ENCODE results near the gene USP6NL.
"Not testable (repeated sequence)": the region's sequence is repeated elsewhere in the genome, so short reads cannot be mapped to it uniquely, and the experiment has no call there.

The USP6NL gene

DNA sequence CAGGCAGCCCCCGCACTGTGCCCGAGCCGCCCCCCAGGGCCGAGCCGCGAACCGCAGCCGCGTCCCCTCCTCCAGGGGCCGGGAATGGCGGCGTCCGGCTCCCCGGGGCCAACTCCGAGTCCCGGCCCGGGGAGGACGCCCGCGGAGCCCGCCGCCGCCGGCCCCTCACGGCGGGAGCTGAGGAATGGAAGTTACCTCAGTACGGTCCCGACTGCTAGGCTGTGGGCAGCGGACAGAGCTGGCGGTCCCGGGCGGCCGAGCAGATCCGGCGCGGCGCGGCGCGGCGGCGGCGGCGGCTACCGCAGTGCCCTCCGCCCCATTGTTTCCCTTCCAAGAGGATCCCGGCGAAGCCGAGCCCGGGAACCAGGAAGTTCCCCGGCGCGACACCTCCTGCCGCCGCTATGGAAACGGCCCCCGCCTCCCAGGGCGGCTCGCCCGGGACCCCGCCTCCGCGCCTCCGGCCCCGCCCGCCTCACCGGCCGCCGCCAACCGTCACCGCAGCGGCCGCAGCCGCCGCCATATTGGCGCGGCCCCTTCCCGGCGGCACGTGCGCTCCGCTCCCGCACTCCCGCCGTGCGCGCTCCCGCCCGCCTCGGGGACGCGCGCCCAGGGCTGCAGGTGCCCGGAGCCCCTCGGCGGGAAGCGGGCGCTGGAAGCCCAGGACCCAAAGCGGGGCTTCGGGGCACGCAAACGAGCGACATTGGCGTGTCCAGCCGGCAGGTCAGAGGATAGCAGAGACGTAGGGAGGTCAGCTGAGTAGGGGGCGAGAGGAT lies at the start of gene USP6NL:
Gene USP6NL (minus strand): TSS at position 403 of the 773 bp plus-strand sequence. CDS start 14,016 bp downstream, outside the sequence.
- peak; percentile 93 for DNase-seq

DNA sequence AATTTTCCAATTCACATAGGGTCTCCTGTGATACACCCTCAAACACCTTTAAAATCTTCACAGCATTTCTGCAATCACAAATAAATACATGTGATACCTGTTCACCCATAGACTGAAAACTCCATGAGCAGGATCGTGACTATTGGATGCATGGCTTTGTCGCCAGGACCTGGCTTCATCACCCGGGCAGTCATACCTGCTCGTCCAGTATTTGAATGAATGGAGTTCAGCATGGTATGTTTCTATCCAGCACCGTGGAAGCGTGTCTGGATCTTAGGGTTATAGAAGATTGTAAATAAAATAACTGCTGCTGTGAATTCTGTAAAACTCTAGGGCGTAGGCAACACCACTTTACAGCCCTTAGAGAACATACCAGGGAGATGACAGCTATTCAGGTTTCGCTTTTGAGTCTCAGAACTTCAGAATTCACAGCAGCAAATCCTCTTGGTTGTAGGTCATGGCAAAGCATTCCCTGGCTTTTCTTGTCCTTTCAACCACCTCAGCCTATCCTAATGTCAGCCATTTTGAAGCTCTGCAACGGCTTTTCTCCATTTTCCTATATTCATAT lies 47.4 kb upstream of the USP6NL start:
- peak; percentile 39 for DNase-seq

DNA sequence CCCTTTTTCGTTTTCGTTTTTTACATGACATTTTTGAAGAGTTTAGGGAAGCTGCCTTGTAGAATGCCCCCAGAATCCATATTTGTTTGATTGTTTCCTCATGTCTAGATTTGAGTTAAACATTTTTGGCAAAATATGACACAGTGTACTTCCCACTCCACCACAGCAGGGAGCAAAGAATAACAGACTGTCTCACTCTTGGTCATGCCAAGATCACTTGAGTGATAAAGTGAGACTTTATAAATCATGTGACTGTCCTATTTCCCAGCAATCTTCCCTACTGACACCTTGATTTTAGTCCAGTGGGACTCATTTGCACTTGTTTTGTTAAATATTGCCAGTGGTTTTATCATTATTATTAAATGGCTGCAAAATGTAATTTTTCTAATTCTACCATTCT lies 44.4 kb upstream of the USP6NL start:
- DNase-seq: no peak

DNA sequence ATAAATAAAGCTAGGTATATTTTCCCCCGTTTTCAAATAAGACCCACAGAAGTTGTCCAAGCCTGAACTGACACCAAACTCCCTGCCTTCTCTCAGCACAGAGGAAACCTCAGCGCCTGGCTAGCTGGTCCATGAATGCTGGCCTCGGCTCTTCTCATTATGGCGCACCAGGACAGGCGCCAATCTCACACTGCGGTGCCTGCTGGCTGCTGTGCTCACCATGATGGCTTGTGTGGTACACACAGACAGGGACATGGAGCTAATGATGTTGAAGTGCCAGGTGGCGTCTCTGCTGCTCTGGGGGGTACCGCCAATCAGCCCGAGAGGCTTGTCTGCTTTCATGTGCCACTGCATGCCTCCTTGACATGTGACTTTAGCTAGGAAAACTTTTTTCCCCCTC lies 43.2 kb upstream of the USP6NL start:
- DNase-seq: no peak

DNA sequence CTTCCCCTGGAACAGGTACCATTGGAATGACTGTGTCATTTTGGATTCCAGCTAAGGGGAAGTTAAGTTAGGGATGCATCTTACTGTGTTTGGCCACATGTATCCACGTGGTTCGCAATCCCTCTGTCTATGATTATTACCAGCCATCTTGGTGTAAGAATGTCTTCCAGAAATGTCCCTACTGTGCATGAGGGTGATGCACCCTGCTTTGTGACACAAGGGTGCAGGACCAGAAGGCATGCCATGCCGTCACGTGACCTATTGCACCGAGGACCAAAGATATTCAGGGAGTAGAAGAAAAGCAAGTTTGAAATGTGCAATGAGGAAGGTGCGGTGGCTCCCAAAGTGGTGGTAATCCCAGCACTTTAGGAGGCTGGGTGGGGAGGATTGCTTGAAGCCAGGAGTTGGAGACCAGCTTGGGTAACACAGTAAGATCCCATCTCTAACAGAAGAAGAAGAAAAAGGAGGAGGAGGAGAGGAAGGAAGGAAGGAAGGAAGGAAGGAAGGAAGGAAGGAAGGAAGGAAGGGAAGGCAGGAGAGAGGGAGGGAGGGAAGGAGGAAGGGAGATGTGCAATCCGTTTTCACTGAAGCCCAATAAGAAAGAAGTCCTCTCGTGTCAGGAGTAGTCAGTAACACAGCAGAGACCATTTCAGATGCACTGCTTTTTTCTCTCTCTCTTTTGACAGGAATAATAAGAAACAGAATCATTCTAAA lies 42.5 kb upstream of the USP6NL start:
- no peak for DNase-seq

DNA sequence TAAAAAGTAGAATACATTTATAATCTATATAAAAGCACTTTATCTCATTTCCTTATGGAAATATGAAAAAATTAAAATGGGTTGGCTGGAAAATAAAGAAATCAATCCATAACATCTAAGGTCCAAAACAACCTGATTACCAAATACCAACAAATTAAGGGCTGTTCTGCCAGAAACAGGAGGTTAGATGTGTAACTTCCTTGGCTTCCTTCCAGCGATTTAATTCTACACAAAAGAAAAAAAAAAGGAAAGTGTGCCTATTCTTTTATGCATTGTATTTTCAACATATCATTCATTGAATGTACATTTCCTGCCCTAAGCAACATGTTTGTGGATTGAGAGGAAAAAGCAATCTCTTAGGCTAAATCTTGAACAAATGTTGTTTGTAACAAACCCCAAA lies 36.2 kb upstream of the USP6NL start:
- no peak for DNase-seq

DNA sequence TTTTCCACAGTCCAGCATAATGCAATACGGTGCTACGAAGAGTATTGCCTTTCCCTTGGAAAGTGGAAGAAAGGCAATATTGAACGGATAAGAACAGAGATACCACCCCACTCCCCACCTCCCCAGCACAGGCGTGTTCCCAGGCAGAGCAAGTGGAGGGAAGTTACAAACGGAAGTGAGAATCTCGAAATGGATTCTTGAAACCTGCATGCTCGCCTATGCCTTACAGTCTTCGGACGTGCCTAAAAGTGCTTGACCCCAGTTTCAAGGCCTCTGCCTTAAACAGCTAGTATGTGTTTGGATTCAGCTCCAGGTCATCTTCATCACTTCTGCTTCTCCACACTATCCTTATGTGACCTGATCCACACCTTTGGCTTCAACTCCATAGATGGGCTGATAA lies 35.0 kb upstream of the USP6NL start:
- DNase-seq: no peak

DNA sequence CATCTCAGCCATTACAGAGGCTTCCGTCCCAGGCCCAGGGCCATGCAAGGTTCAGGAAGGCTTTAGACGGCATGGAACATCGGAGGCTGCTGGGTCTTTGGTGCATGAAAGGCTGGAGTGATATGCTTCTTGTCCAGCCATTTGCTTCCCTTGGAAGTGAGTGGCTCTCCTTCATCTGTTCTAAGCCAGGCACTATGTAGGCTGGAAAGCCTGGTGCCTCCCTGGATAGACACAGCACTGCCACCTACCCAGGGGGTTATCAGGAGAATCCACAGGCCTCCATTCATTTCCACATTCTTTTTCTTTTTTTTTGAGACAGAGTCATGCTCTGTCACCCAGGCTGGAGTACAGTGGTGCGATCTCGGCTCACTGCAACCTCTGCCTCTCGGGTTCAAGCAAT lies 31.6 kb upstream of the USP6NL start:
- DNase-seq: no peak

DNA sequence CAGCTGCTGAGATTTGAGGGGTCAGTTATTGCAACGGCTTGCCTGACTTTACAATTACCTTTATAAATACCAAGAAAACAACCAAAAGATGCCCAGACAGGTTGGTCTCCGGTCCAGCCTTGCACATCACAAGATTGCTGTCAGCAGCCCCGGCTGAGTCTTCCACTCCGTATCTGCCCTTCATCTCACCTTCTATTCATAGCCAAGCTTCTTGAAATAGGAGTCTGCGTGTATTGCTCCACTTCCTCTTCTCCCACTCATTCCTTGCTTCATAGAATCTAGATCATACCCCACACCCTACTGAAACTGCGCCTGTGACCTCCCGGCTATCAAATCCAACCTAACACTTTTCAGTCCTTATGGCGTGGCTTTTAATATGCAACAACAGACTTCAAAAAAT lies 31.1 kb upstream of the USP6NL start:
- DNase-seq: no peak

DNA sequence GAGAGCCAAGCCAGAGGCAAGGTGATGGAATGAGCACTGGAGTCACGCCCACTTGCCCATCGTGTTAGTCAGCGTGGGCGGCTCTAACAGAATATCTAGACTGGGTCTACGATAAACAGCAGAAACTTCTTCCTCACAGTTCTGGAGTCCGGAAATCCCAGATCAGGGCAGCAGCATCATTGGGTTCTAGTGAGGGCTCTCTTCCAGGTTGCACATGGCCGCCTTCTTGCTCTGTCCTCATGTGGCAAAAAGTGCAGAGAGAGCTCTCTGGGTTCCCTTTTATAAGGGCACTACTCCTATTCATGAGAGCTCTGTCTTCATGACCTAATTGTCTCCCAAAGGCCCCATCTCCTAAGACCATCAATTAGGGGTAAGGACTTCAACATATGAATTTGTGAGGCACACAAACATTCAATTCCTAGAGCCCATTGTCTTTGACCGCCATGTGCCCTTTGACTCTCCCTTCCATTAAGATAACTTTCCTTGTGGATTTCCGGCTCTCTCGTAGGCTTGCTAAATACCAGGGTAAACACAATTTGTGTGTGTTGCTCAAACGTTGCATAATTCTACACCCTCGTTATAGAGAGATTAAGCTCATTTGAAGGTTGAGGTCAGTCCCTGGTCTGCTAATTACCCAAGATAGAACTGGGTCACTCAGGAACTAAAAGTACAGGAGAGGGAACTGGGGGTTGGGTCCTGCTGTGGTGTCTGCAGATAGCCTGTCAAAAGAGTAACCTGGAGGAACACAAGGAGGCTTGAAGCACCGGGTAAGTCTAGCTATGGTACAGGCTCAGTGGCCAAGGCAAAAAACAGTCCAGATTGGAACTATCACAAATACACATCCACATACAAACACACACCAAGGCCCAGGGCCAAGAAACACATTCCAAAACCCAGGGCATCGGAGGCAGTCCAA lies 28.7 kb upstream of the USP6NL start:
- DNase-seq: no peak

DNA sequence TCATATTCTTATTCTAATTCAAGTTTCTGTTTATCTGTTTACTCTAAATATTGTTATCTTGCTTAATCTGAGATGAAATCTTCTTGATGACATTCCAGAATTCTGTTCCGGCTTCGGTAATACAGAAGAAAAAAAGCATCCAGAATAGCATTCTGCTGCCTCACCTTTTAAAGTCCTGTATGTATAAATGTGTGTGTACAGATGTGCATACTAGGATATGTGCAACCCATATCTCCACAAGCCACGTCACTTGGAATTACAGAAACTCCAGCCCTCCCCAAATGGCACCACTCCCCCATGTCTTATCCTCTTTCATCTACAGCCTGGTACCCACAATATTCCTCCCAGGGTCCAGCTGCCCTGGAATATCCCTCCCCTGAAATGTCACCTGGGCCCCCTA lies 27.9 kb upstream of the USP6NL start:
- DNase-seq: no peak

DNA sequence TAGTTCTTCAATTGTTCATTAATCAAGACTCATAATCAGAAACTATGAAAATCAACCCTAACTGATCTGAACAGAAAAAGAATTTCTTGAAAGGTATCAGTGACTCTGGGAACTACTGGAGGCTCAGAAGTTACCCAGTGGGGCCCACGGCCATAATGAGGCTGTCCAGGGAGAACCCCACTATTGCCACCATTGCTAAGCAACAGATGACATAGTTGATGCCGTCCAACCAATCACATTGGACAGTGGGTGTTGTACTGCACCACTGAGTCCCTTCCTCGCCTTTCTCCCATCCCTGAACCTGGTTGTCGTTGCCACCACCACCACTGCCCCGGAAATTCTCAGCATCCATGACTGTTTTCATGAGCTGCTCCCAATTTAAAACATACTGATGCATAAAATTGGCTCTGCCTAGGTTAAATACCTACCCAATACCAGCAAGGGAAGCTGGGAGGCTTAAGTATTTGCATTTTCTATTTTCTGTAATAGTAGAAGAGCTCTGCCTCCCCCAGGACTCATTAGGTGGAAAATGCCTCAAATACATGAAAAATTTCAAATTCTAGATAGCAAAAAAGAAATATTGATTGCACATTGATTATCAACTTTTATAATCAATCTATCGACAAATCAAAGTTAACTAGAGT lies 26.7 kb upstream of the USP6NL start:
- DNase-seq: no peak

DNA sequence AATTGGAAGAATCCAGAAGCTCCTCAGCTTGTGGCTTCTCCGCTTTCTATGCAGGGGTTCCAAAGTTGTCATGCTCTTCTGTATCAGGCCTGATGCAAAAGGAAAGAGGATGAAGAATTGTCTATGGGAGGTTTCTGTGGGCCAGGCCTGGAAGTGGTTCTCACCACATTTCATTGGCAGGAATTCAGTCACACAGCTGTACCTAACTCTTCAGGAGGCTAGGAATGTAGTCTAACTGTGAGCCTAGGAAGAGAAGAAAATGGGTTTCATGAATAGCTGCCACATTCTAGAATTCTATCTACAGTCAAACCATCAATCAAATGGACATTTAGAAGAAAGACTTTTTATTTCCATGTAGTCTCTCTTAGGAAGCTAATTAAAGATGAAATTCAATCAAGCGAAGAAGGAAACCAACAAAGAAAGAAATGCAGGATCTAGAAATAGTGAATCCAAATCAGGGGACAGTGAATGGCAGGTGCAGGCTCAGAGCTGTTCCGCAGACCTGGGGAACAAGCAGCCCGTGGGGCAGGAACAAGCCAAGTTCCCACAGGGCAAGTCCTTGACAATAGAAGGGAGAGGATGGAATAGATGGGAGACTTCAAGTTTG lies 25.4 kb upstream of the USP6NL start:
- no peak for DNase-seq

DNA sequence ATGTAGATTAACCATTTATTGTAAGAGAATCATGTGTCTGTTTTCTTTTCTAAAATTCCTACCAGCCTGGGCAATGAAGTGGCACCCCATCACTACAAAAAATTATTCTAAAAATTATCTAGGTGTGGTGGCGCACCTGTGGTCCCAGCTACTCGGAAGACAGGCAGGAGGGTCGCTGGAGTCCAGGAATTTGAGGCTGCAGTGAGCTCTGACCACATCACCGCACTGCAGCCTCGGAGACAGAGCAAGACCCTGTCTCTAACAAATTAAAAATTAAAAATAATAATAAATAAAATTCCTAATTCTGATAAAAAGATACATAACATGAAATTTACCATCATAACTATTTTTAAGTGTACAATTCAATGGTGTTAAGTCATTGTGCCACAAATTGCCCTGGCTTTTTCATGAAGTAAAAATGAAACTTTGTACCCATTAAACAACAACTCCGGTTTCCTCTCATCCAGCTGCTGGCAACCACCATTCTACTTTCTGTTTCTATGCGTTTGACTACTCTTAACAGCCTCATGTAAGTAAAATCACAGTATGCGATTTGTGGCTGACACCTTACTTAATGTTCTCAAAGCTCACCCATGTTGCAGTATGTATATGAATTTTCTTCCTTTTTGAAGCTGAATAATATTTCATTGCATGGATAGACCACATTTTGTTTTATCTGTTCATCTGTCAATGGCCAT lies 20.6 kb upstream of the USP6NL start:
- DNase-seq: no peak

DNA sequence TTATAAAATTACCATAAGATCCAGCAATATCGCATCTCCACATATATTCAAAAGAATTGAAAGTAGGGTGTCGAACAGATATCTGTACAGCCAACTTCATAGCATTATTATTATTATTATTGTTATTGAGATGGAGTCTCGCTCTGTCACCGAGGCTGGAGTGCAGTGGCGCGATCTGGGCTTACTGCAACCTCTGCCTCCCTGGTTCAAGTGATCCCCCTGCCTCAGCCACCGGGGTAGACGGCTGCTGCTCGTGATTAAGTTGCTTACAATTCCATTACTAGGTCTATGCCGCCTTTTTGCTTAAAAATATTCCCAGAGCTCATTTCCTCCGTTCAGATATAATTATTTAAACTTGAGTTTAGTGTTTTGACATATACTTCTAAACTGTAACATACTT lies 19.8 kb upstream of the USP6NL start:
- DNase-seq: no peak

DNA sequence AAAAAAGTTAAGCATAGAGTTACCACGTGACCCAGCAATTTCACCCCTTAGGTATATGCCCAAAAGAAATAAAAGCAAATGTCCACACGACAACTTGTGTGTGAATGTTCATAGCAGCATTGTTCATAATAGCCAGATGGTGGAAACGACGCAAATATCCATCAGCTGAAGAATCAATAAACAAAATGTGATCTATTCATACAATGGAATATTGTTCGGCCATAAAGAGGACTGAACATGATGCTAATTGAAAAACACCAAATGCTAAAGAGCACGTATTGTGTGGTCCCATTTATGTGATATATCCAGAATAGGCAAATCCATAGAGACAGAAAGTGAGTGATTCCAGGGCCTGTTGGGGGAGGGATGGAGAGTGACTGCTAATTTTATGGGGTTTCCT lies 18.3 kb upstream of the USP6NL start:
- no peak for DNase-seq

DNA sequence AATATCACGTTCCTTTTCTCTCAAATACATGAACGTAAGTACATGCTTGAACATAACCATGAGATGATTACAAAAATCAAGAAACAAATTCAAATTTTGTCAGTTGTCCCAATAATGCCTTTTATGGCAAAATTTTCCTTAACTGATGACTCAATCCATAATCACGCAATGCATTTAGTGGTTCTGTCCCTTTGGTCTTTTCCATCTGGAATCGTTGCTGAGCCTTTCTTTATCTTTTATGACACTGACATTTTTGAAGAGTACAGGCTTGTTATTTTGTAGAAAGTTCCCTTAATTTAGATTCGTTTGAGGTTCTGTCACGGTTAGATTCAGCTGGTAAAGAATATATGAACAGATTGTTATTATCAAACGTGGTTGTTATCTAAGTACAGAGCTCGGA lies 16.5 kb upstream of the USP6NL start:
- not testable (repeated sequence) for DNase-seq

DNA sequence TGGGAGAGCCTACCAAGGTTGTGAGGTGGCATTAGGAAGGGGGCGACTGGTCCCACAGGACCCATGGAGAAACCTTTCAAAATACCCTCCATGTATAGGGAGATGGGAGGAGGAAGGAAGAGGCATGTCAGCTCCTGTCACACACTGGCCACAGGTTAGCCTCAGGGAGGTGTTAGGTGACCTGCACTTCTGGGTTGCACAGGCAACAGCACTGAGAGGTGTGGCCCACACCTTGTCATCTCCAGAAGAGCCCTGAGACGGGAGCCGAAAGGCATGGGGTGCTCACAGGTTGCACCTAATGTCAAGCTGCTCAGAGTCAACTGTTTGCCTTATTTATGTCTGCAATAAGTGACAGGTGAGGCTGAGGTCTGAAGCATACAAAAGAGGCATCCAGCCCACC lies 14.6 kb upstream of the USP6NL start:
- DNase-seq: no peak

DNA sequence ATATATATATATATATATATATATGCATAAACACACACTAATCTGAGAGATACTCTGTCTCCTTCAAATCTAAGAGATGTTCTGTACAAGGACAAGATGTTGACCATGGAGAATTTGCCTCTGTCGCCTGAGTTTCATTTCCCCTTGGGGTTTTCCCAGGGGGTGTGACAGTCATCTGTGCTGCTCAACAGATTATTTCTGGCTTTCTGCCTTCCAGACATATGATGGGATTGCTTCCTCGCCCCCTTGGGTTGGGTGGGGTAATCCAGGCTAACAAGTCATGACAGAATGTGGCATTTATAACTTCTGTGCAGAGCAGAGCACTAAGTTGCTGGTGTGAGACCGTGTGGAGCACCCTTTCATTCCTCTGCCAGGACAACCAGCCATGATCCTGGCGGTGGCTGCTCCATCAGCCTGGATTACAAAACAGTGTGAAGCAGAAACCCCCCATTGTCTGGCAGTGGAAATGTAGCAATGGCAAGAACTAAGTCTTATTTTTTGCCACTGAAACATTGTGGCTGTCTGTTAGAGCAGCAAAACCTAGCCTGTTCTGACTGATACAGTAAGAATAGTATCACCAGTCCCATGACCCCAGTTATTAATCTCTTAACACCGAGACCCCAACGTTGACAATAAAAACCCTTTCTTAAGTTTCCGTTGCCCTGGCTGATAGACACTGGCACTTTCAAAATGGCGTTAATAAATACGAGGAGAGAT lies 13.7 kb upstream of the USP6NL start:
- DNase-seq: no peak

DNA sequence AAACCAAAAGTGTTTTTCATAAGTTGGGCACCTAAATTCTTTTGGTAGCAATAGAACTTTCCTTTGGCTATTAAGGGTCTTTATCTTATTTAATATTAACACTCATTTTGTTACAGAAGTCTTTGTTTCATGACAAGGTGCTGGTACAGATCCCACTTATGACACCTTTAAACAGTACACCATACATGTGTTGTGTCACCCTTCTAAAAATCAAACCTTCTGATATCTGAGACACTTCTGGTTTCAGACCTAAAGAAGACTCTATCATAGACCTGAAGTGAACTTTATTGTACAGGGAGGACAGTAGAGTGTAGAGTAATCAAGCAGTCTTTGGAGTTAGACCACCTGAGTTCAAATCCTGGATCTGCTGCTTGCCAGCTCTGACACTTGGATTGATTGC lies 5.8 kb upstream of the USP6NL start:
- no peak for DNase-seq

DNA sequence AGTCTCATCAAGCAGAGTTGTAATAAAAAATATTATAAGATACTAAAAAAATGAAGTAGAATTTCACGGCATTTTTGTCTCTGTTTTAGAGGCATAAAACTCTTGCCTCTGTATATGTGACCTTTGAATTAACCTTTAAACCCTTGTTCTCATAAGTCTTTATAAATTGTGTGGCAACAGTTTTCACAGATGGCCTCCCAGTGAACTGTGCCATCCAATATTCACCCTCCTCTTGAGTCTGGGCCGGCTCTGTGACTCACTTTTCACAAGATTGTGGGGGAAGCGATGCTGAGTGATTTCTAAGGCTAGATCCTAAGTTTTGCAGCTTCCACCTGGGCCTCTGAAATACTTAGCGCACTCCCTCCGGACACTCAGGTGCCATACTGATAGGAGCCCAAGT lies 4.6 kb upstream of the USP6NL start:
- DNase-seq: no peak

Data from islet precursor cell (in vitro differentiated cells).